GM20000 (cell line): Measurements from ENCODE around the gene SF3A2.

Experiments used
- DNase-seq: peaks from one replicate; pipeline ENCODE4 v3.0.0; 2012; ENCODE audit warnings: low spot score
- CTCF ChIP-seq: IDR thresholded peaks from 2 replicates; pipeline ENCODE4 v1.5.1; 2012; ENCODE audit warnings: mild to moderate bottlenecking, control low read depth; ENCODE audit errors: extremely low read depth, missing control alignments

SF3A2 gene

GRCh38 chr19:2223959-2224358 lies 12.7 kb upstream of the SF3A2 start:
- no peak for DNase-seq
- TF ChIP-seq CTCF = no peak

- no peak for DNase-seq
- TF ChIP-seq CTCF = no peak
Observed at GRCh38 chr19:2224754-2225349, 11.8 kb upstream of the SF3A2 start.

GRCh38 chr19:2225415-2226050 lies 11.1 kb upstream of the SF3A2 start:
- TF ChIP-seq CTCF = no peak
- no peak for DNase-seq

GRCh38 chr19:2226051-2226839 lies 10.4 kb upstream of the SF3A2 start:
- no peak for DNase-seq
- TF ChIP-seq CTCF = no peak

GRCh38 chr19:2226840-2227360 lies 9.7 kb upstream of the SF3A2 start:
- DNase-seq = no peak
- no peak for TF ChIP-seq CTCF

- TF ChIP-seq CTCF = no peak
- no peak for DNase-seq
Observed at GRCh38 chr19:2227415-2228156, 9.0 kb upstream of the SF3A2 start.
